ENCODE measurements around the gene HMGXB3. TPM values are rescaled to one million over a fixed set of nuclear protein-coding genes. Genes with fewer than 3 reads are reported as not detected.

HMGXB3 gene
- total RNA-seq, 2 donors from 2014 or later: 22.6 to 43.5 TPM

DNA sequence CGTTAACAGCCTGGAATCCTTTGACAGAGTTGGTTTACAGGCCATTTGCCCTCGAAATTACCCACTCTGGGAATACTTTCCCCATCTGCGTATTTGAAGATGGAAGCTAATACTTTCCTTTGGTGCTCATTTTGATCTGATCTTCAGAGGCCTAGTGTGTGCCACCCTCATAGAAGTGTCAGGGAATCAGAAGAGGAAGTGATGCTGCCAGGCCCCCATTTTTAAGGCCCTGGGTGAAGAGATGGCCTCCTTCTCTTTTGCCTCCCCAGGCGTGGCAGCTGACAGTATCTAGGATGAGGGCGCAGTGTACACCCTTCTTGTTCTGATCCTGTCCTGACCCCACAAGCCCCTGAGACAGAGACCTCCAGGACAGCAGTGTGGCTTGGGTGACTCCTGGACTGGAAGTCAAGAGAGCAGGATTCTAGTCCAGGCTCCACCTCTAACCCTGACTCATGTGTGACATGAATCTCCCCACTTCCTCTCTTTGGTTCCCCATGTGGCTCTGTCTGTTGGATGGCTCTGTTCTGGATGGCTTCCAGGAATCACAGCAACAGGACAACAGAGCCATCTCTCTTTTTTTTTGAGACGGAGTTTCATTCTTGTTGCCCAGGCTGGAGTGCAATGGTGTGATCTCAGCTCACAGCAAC lies 58.1 kb downstream of the HMGXB3 start:
- Histone ChIP-seq H3K9me3 (no peaks in the 10 kb centered on the region), H3K27me3 (no peaks in the 10 kb centered on the region), H3K4me3 (no peak overlapping the region), H3K4me1 (no peaks in the 10 kb centered on the region), H3K36me3 (replicated peaks in 1 of 2; ENCODE audit: insufficient read depth in 1 of 2, low read depth in 2 of 2) (peaks cover 0 to 12% of the 10 kb centered on the region in 2 donors), H3K27ac (no peak overlapping the region)
- 82% methylated on average over 6 of the region's 6 CpGs for WGBS, 2 donors
- DNase-seq (peak in 1 of 4 donors; percentile 70), ATAC-seq (no peak)
- intact Hi-C loops (cut with DNase I): no loop called here
- no peak for TF ChIP-seq POLR2A (IDR thresholded peaks at IDR 0.05)
- no peak for TF ChIP-seq CTCF (IDR thresholded peaks at IDR 0.05)

DNA sequence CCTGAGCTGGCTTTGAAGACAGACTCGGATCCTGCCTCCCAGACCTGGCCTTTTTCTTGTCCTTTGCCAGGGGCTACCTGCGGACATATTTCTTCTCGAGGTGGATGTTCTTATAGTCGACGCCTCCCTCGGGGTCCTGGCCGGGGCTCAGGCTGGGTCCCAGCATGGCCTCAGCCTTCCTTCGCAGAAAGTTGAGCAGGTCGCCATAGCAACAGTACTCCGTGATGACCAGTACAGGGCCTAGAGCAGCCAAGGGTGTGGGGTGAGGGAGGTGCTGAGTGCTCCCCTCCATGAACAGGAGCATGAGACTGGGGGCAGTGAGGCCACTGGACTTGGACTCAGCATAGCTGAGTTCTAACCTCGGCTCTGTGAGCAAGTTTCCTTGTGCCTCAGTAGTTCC lies 59.1 kb downstream of the HMGXB3 start:
- H3K27me3 ChIP-seq: no peaks in the 10 kb centered on the region
- no peak for TF ChIP-seq CTCF (IDR thresholded peaks at IDR 0.05)
- no peak for TF ChIP-seq POLR2A (IDR thresholded peaks at IDR 0.05)
- H3K4me3 ChIP-seq: no peak overlapping the region
- intact Hi-C loops (cut with DNase I): no loop called here
- peaks cover 0 to 5% of the 10 kb centered on the region in 2 donors for H3K36me3 ChIP-seq (replicated peaks in 1 of 2; ENCODE audit: insufficient read depth in 1 of 2, low read depth in 2 of 2)
- no peaks in the 10 kb centered on the region for H3K4me1 ChIP-seq
- no peak overlapping the region for H3K27ac ChIP-seq
- WGBS, 2 donors: 59 to 79% methylated on average over 4 to 11 of the region's 11 CpGs
- DNase-seq (no peak), ATAC-seq (no peak)
- no peaks in the 10 kb centered on the region for H3K9me3 ChIP-seq

GRCh38 chr5:150060471-150060870 lies 59.9 kb downstream of the HMGXB3 start:
- WGBS, 2 donors: 66 to 74% methylated on average over 6 to 7 of the region's 7 CpGs
- intact Hi-C loops (cut with DNase I): no loop called here
- Histone ChIP-seq H3K27me3 (no peaks in the 10 kb centered on the region), H3K4me3 (no peak overlapping the region), H3K4me1 (no peaks in the 10 kb centered on the region), H3K9me3 (no peaks in the 10 kb centered on the region), H3K27ac (no peak overlapping the region), H3K36me3 (replicated peaks in 1 of 2; ENCODE audit: insufficient read depth in 1 of 2, low read depth in 2 of 2) (no peaks in the 10 kb centered on the region)
- DNase-seq: no peak
- no peak for ATAC-seq
- TF ChIP-seq CTCF (IDR thresholded peaks at IDR 0.05): no peak
- no peak for TF ChIP-seq POLR2A (IDR thresholded peaks at IDR 0.05)

DNA sequence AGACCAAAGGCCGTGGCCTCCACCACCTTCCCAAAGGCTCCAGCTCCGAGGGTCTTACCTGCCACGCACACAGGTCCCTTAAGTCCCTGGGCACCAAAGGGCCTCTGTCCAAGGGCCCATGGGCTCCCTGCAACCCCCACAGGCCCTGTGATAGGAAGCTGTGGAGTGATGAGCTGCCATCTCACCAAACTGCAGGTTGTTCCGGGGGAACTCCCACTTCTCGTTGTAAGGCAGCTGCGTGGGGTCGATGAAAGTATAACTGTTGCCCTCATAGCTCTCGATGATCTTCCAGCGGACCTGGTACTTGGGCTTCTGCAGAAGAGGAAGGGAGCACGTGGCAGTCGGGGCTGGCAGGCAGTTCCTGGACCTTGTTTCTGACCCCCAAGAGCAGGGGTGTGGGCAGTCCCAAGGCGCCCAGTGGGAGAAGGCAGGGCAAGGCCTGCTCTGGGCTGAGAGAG lies 61.0 kb downstream of the HMGXB3 start:
- 78 to 87% methylated on average over 7 to 10 of the region's 12 CpGs for WGBS, 2 donors
- ATAC-seq (no peak), DNase-seq (no peak)
- Histone ChIP-seq H3K27me3 (no peaks in the 10 kb centered on the region), H3K9me3 (no peaks in the 10 kb centered on the region), H3K36me3 (replicated peaks in 1 of 2; ENCODE audit: insufficient read depth in 1 of 2, low read depth in 2 of 2) (no peaks in the 10 kb centered on the region), H3K4me3 (no peak overlapping the region), H3K27ac (no peak overlapping the region), H3K4me1 (no peaks in the 10 kb centered on the region)
- intact Hi-C loops (cut with DNase I): no loop called here
- TF ChIP-seq POLR2A (IDR thresholded peaks at IDR 0.05): no peak
- no peak for TF ChIP-seq CTCF (IDR thresholded peaks at IDR 0.05)

Data from body of pancreas (tissue), 4 donors.